Measurements from ENCODE around the gene AP3M1.
"Not testable (repeated sequence)": the region's sequence is repeated elsewhere in the genome, so short reads cannot be mapped to it uniquely, and the experiment has no call there.

AP3M1 gene

DNA sequence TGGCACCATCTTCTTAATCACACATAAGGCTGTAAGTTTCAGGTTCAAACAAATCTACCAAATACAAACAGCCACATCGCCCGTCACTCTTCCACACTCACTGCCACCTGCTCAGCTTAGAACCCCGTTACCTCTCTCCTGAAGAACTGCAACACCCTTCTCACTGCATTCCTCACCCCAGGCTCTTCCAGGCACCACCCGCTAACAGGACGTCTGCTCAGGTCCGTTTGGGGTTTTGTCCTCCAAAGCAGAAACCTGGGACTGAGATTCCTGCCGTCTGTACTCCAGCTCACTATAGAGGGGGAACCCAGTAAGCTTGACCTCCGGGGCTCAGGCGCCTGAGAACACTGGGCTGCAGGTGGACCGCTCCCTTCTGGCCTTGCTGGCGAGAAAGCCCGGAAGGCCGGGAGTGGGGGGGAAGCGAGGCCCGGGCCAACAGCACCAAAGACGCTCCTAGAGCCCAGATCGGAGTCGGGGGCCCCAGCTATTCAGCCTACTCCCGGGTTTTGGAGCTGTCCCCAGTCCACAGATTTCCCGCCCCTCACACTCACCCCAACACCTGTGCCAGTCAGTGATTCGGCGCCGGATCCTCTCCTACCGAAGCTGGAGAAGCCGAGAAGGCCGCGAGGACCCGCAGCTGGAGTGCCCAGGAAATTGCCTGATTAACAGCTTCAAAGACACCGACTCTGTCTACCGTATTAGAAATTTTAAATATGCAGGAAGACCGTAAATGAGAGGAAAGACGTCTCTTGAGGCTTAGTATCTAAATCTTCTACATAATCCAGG, at the start of gene AP3M1:
Gene AP3M1, minus strand, starts transcription at position 625 of the 786 bp plus-strand sequence. CDS start 12,449 bp downstream, outside the sequence.
- TF ChIP-seq, protein P1, sequence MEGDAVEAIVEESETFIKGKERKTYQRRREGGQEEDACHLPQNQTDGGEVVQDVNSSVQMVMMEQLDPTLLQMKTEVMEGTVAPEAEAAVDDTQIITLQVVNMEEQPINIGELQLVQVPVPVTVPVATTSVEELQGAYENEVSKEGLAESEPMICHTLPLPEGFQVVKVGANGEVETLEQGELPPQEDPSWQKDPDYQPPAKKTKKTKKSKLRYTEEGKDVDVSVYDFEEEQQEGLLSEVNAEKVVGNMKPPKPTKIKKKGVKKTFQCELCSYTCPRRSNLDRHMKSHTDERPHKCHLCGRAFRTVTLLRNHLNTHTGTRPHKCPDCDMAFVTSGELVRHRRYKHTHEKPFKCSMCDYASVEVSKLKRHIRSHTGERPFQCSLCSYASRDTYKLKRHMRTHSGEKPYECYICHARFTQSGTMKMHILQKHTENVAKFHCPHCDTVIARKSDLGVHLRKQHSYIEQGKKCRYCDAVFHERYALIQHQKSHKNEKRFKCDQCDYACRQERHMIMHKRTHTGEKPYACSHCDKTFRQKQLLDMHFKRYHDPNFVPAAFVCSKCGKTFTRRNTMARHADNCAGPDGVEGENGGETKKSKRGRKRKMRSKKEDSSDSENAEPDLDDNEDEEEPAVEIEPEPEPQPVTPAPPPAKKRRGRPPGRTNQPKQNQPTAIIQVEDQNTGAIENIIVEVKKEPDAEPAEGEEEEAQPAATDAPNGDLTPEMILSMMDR (IDR thresholded peaks at IDR 0.05; ENCODE audit: low read length, missing control alignments) = no peak
- peak within 1 kb of the TSS; percentile 95 for H3K4me3 ChIP-seq (replicated peaks; ENCODE audit: low read depth, low read length)
- no peak for DNase-seq (ENCODE audit: low read depth)

DNA sequence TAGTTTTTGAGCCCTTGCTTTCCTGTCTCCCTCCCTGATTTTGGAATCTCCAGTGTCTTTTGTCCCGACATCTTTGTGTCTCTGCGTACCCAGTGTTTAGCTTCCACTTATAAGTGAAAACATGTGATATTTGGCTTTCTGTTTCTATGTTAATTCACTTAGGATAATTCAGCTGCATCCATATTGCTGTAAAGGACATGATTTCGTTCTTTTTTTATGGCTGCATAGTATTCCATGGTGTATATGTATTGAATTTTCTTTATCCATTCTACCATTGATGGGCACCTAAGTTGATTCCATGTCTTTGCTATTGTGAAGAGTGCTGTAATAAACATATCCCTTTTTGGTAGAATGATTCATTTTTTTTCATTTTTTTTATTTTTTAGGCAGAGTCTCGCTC, 48.7 kb upstream of the AP3M1 start:
- TF ChIP-seq, protein P1 (IDR thresholded peaks at IDR 0.05; ENCODE audit: low read length, missing control alignments) = no peak
- H3K4me3 ChIP-seq (replicated peaks; ENCODE audit: low read depth, low read length) = no peak overlapping the region
- no peak for DNase-seq (ENCODE audit: low read depth)

DNA sequence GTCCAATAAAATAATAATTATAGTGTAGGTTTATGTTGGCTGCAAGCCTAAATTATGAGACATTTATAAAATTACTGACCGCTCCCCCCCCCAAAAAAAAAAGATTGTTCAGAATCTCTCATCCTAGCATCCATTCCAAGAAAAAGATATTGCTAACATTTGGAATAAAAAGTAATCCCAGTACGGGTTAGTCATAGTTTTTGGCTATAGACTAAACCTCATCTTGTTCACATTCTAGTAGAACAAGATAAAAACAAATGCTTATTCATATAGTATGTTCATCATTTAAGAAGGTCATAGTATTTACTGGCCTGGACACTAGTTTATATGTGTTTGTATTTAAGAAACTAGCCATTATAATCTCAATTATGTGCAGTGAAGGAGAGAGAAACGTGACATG, 44.4 kb upstream of the AP3M1 start:
- TF ChIP-seq, protein P1 (IDR thresholded peaks at IDR 0.05; ENCODE audit: low read length, missing control alignments) = no peak
- peak; percentile 27 for DNase-seq (ENCODE audit: low read depth)

DNA sequence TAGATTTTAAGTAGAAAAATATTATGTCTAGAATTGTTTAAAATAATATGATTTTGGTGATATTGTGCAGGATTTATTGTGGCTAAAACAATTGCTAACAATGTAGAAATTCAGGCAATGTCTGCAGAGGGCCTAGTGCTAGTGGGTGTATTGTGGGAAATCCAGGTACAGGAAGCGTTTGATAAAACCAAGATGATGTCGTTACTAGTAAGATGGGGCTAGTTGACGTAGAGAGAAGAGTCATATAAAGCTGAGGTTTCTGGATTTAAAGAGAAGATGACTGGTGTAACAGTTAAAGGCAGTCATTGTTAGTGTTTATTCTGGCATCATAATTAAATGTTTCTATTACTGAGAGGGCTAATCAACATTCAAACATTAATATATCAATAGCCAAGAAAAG, 43.9 kb upstream of the AP3M1 start:
- peak; percentile 49 for DNase-seq (ENCODE audit: low read depth)
- no peak overlapping the region for H3K4me3 ChIP-seq (replicated peaks; ENCODE audit: low read depth, low read length)
- TF ChIP-seq, protein P1 (IDR thresholded peaks at IDR 0.05; ENCODE audit: low read length, missing control alignments) = no peak

More for the DNA sequence above, 44.4 kb upstream of the AP3M1 start:
- no peak overlapping the region for H3K4me3 ChIP-seq (replicated peaks; ENCODE audit: low read depth, low read length)

GRCh38 chr10:74190494-74190893, 39.9 kb upstream of the AP3M1 start:
- H3K4me3 ChIP-seq (replicated peaks; ENCODE audit: low read depth, low read length) = peak overlapping the region; percentile 32
- TF ChIP-seq, protein P1 (IDR thresholded peaks at IDR 0.05; ENCODE audit: low read length, missing control alignments) = no peak
- DNase-seq (ENCODE audit: low read depth) = no peak

- TF ChIP-seq, protein P1 (IDR thresholded peaks at IDR 0.05; ENCODE audit: low read length, missing control alignments) = no peak
- DNase-seq (ENCODE audit: low read depth) = peak; percentile 75
- H3K4me3 ChIP-seq (replicated peaks; ENCODE audit: low read depth, low read length) = peak overlapping the region; percentile 32
These were observed 39.4 kb upstream of the AP3M1 start for GRCh38 chr10:74189999-74190421.

- not testable (repeated sequence) for H3K4me3 ChIP-seq (replicated peaks; ENCODE audit: low read depth, low read length); DNase-seq (ENCODE audit: low read depth)
These were observed 38.0 kb upstream of the AP3M1 start for GRCh38 chr10:74188617-74189016.

All from fibroblast of pulmonary artery (primary cell).